Lung (tissue), 12 donors: ENCODE results near the gene ZDHHC8. TPM values are rescaled to one million over a fixed set of nuclear protein-coding genes. Genes with fewer than 3 reads are reported as not detected.

Experiments used
- ATAC-seq: fragments of 200-7000 bp; cut with Tn5 transposase; one replicate; pipeline ENCODE4 v1.9.1; 2020; ENCODE audit warnings: moderate number of reproducible peaks; ENCODE audit not compliant: insufficient read depth, low FRiP score
- DNase-seq, 3 donors: peaks; one replicate each; pipeline ENCODE4 v3.0.0-alpha.2; 2013 to 2017
- H3K27ac ChIP-seq, 2 donors: one replicate each; pipeline ENCODE4 v1.5.1; 2013; ENCODE audit warnings: mild to moderate bottlenecking in 2 of 2, moderate library complexity in 2 of 2, control low read depth in 1 of 2, inconsistent platforms in 1 of 2, low read depth in 1 of 2, low read length in 1 of 2
- H3K27me3 ChIP-seq, 3 donors: one replicate each; pipeline ENCODE4 v1.5.1; 2013; ENCODE audit warnings: low read length in 2 of 3; ENCODE audit not compliant: control insufficient read depth in 3 of 3, insufficient read depth in 3 of 3
- H3K36me3 ChIP-seq, 4 donors: one replicate each; pipeline ENCODE4 v1.5.1; 2013; ENCODE audit warnings: low read length in 4 of 4, mild to moderate bottlenecking in 1 of 4, moderate library complexity in 1 of 4; ENCODE audit not compliant: control insufficient read depth in 4 of 4, insufficient read depth in 4 of 4
- H3K4me1 ChIP-seq, 5 donors: one replicate each; pipeline ENCODE4 v1.5.1; 2013; ENCODE audit warnings: low read length in 5 of 5, mild to moderate bottlenecking in 2 of 5, moderate library complexity in 1 of 5; ENCODE audit not compliant: control insufficient read depth in 5 of 5, insufficient read depth in 5 of 5
- H3K4me3 ChIP-seq: one replicate; pipeline ENCODE4 v1.5.1; 2013; ENCODE audit warnings: mild to moderate bottlenecking, control low read depth, moderate library complexity
- H3K9ac ChIP-seq, 2 donors: one replicate each; pipeline ENCODE4 v1.5.1; 2013; ENCODE audit warnings: low read length in 2 of 2, control low read depth in 1 of 2; ENCODE audit not compliant: insufficient read depth in 1 of 2
- H3K9me3 ChIP-seq, 4 donors: one replicate each; pipeline ENCODE4 v1.5.1; 2013; ENCODE audit warnings: low read length in 3 of 4, mild to moderate bottlenecking in 1 of 4, moderate library complexity in 1 of 4; ENCODE audit not compliant: control insufficient read depth in 4 of 4, insufficient read depth in 3 of 4
- CTCF ChIP-seq: IDR thresholded peaks from 2 replicates; pipeline ENCODE4 v1.5.1; 2012; ENCODE audit warnings: mild to moderate bottlenecking; ENCODE audit errors: control extremely low read depth, extremely low read depth
- WGBS, 2 donors: extraction: QIAGEN DNeasy Blood & Tissue Kit; methylation state at CpG; one replicate each; pipeline ENCODE4 v1.1.7; 2013; 5-methylcytosine and 5-hydroxymethylcytosine counted together
- polyA plus RNA-seq, 2 donors: library from polyadenylated mRNA; stranded (reverse); fragments of 200-250 nt; gene quantifications; one replicate each; pipeline ENCODE4 v1.2.1, GENCODE V29; 2013
- total RNA-seq, 2 donors: library from RNA; depleted of rRNA in 1 of 2; stranded (reverse); fragments of >200 nt in 1 of 2; gene quantifications; one replicate each; pipeline ENCODE4 v1.2.1, GENCODE V29; 2014 to 2021
- donor health status: control.
- donor health status: control.
- donor health status: Bipolar disorder and iron deficiency.
- donor health status: healthy.
- donor health status: DM: yes; HTN: yes; CAD: no.

The ZDHHC8 gene
- total and polyA plus RNA-seq, 4 donors: 28.4 to 75.1 (median 35.5) TPM

- H3K36me3 ChIP-seq: no peaks in the 10 kb centered on the region
- H3K4me3 ChIP-seq: no peak overlapping the region
- no peaks in the 10 kb centered on the region for H3K9me3 ChIP-seq
- no peaks in the 10 kb centered on the region for H3K4me1 ChIP-seq
- no peak overlapping the region for H3K9ac ChIP-seq
- ATAC-seq (no peak), DNase-seq (no peak)
- H3K27ac ChIP-seq: no peak overlapping the region
- no peak for TF ChIP-seq CTCF
- H3K27me3 ChIP-seq: no peaks in the 10 kb centered on the region
- 75 to 88% methylated on average over 17 of the region's 17 CpGs for WGBS, 2 donors
These were observed 44.9 kb downstream of the ZDHHC8 start for GRCh38 chr22:20176421-20177085.

- DNase-seq (no peak), ATAC-seq (no peak)
- no peak overlapping the region for H3K27ac ChIP-seq
- H3K36me3 ChIP-seq: no peaks in the 10 kb centered on the region
- H3K27me3 ChIP-seq: no peaks in the 10 kb centered on the region
- H3K4me1 ChIP-seq: no peaks in the 10 kb centered on the region
- no peak overlapping the region for H3K4me3 ChIP-seq
- TF ChIP-seq CTCF: no peak
- H3K9ac ChIP-seq: no peak overlapping the region
- H3K9me3 ChIP-seq: no peaks in the 10 kb centered on the region
- 88 to 96% methylated on average over 21 of the region's 21 CpGs for WGBS, 2 donors
These were observed 45.8 kb downstream of the ZDHHC8 start for GRCh38 chr22:20177217-20177911.

GRCh38 chr22:20178075-20178914, 46.7 kb downstream of the ZDHHC8 start:
- Histone ChIP-seq H3K4me1 (no peaks in the 10 kb centered on the region), H3K9me3 (no peaks in the 10 kb centered on the region), H3K27me3 (no peaks in the 10 kb centered on the region), H3K27ac (no peak overlapping the region), H3K36me3 (no peaks in the 10 kb centered on the region), H3K4me3 (no peak overlapping the region), H3K9ac (no peak overlapping the region)
- no peak for DNase-seq
- no peak for ATAC-seq
- 87 to 95% methylated on average over 29 of the region's 29 CpGs for WGBS, 2 donors
- no peak for TF ChIP-seq CTCF
